ENCODE results near the gene ME1.

ME1 gene

GRCh38 chr6:83430611-83431544 is at the start of gene ME1:
Gene ME1 (minus strand): TSS chr6:83431051. CDS start chr6:83430954, 97 bp downstream.
- TF ChIP-seq CTCF (conservative IDR thresholded peaks at IDR 0.05; ENCODE audit: low read depth), result no peak
- ChIA-PET POLR2A (ENCODE audit: low non-redundant PET) (interaction anchor here (0.6 kb wide), 1 partner anchor 50 kb away, joined by 3 read pairs; no protein-coding TSS in a partner anchor), CTCF (no interaction called here)
- peak; percentile 52 for DNase-seq (ENCODE audit: low spot score)
- peak within 1 kb of the TSS; percentile 53 for H3K27ac ChIP-seq

- DNase-seq (ENCODE audit: low spot score), result peak; percentile 12
- H3K27ac ChIP-seq, result no peak overlapping the region
- no peak for TF ChIP-seq CTCF (conservative IDR thresholded peaks at IDR 0.05; ENCODE audit: low read depth)
- ChIA-PET CTCF (no interaction called here), POLR2A (ENCODE audit: low non-redundant PET) (no interaction called here)
Measured at GRCh38 chr6:83480470-83480869, 49.6 kb upstream of the ME1 start.

GRCh38 chr6:83479389-83479788 is 48.5 kb upstream of the ME1 start:
- CTCF ChIA-PET, result interaction anchor here (0.8 kb wide), 1 partner anchor 34 kb away, joined by 3 read pairs; no protein-coding TSS in a partner anchor
- POLR2A ChIA-PET (ENCODE audit: low non-redundant PET), result no interaction called here
- H3K27ac ChIP-seq, result no peak overlapping the region
- DNase-seq (ENCODE audit: low spot score), result no peak
- no peak for TF ChIP-seq CTCF (conservative IDR thresholded peaks at IDR 0.05; ENCODE audit: low read depth)

- ChIA-PET CTCF (no interaction called here), POLR2A (ENCODE audit: low non-redundant PET) (no interaction called here)
- no peak overlapping the region for H3K27ac ChIP-seq
- DNase-seq (ENCODE audit: low spot score), result no peak
- TF ChIP-seq CTCF (conservative IDR thresholded peaks at IDR 0.05; ENCODE audit: low read depth), result no peak
Measured at GRCh38 chr6:83476971-83477370, 46.1 kb upstream of the ME1 start.

- CTCF ChIA-PET, result no interaction called here
- POLR2A ChIA-PET (ENCODE audit: low non-redundant PET), result no interaction called here
- no peak for TF ChIP-seq CTCF (conservative IDR thresholded peaks at IDR 0.05; ENCODE audit: low read depth)
- H3K27ac ChIP-seq, result no peak overlapping the region
- no peak for DNase-seq (ENCODE audit: low spot score)
Measured at GRCh38 chr6:83474309-83474708, 43.5 kb upstream of the ME1 start.

- ChIA-PET CTCF (no interaction called here), POLR2A (ENCODE audit: low non-redundant PET) (no interaction called here)
- no peak for TF ChIP-seq CTCF (conservative IDR thresholded peaks at IDR 0.05; ENCODE audit: low read depth)
- no peak for DNase-seq (ENCODE audit: low spot score)
- no peak overlapping the region for H3K27ac ChIP-seq
Measured at GRCh38 chr6:83472767-83473166, 41.9 kb upstream of the ME1 start.

Measured in RWPE1 (cell line).